Measurements from ENCODE around the gene SCN4B. TPM values are rescaled to one million over a fixed set of nuclear protein-coding genes. Genes with fewer than 3 reads are reported as not detected.

SCN4B gene
- total and polyA plus RNA-seq, 2 donors (not counting 3 experiments of a cell fraction or from before 2014, with no cell fraction given): 0.06 to 0.13 TPM

DNA sequence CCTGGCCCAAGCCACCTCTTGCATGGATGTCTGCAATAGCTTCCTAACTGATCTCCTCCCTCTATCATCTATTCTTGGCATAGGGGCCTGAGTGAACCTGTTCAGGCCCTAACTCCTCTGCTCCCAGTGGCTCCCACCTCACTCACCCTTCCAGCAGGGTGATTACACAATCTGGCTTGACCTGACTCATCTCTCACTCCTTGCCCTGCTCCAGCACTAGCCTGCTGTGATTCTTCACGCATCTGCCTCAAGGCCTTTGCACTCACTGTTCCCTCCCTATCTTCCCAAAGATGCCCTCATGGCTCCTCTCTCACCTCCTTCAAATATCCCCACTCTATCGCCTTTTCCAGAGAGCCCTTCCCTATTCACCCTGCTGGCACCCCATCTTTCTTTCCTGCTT is 10.5 kb downstream of the SCN4B start:
- no peaks in the 10 kb centered on the region for H3K9me1 ChIP-seq (replicated peaks; ENCODE audit: control insufficient read depth, extremely low read depth, insufficient read depth, low read length)
- POLR2A ChIA-PET: no interaction called here

GRCh38 chr11:118139578-118139977 is 13.0 kb downstream of the SCN4B start:
- Histone ChIP-seq H3K27me3 (ENCODE audit: control insufficient read depth in 2 of 2, insufficient read depth in 2 of 2, low read length in 2 of 2) (peaks cover 16 to 31% of the 10 kb centered on the region in 2 experiments), H4K20me1 (replicated peaks; ENCODE audit: control insufficient read depth, extremely low read depth, insufficient read depth, low read length) (no peaks in the 10 kb centered on the region), H3K9me1 (replicated peaks; ENCODE audit: control insufficient read depth, extremely low read depth, insufficient read depth, low read length) (no peaks in the 10 kb centered on the region), H3K79me2 (ENCODE audit: control insufficient read depth, insufficient read depth, low read length) (no peaks in the 10 kb centered on the region), H3K27ac (ENCODE audit: insufficient read depth, low read depth, low read length) (no peak overlapping the region), H3K36me3 (ENCODE audit: control insufficient read depth in 2 of 2, extremely low read depth in 1 of 2, insufficient read depth in 2 of 2, low read length in 2 of 2) (no peaks in the 10 kb centered on the region), H3K4me3 (replicated peaks in 1 of 3; ENCODE audit: insufficient read depth in 1 of 3, low read depth in 1 of 3, low read length in 3 of 3) (no peak overlapping the region), H3K4me2 (ENCODE audit: insufficient read depth, low read length) (no peak overlapping the region), H3K4me1 (ENCODE audit: control insufficient read depth, extremely low read depth, insufficient read depth, low read length) (no peaks in the 10 kb centered on the region), H3K9ac (replicated peaks; ENCODE audit: extremely low read depth, insufficient read depth, low read length) (no peak overlapping the region), H3K9me3 (replicated peaks; ENCODE audit: control insufficient read depth, insufficient read depth, low read length) (no peaks in the 10 kb centered on the region), H2AFZ (ENCODE audit: low read depth, low read length) (no peak overlapping the region)
- ChIA-PET CTCF (interaction anchor here (1.9 to 2.1 kb wide), 2 partner anchors 31 to 59 kb away, joined by 6 to 14 read pairs; no protein-coding TSS in a partner anchor), POLR2A (interaction anchor here (0.6 to 0.7 kb wide), 3 partner anchors 122 to 361 kb away, joined by 3 to 4 read pairs (median 3); no protein-coding TSS in a partner anchor)
- DNase-seq (ENCODE audit: low read depth, low spot score) (no peak), FAIRE-seq (no peak)
- TF ChIP-seq CTCF (IDR thresholded peaks at IDR 0.05; ENCODE audit: extremely low read depth in 1 of 2, insufficient read depth in 1 of 2, low read depth in 1 of 2, low read length in 2 of 2): no peak
- TF ChIP-seq GATA2 (IDR thresholded peaks at IDR 0.05; ENCODE audit: insufficient read depth, insufficient read length, low read depth, low read length): peak; percentile 22
- intact Hi-C loops (cut with micrococcal nuclease) (no loop called here), dilution Hi-C loops (cut with MboI; ENCODE audit: extremely low pct_ligation_motif_present, low sequenced_read_pairs) (no loop called here)
- BruUV-seq (replicated peaks): no TSS peak

More for the DNA sequence above, 10.5 kb downstream of the SCN4B start:
- Histone ChIP-seq H3K4me2 (ENCODE audit: insufficient read depth, low read length) (no peak overlapping the region), H3K79me2 (ENCODE audit: control insufficient read depth, insufficient read depth, low read length) (no peaks in the 10 kb centered on the region), H4K20me1 (replicated peaks; ENCODE audit: control insufficient read depth, extremely low read depth, insufficient read depth, low read length) (no peaks in the 10 kb centered on the region), H3K9ac (replicated peaks; ENCODE audit: extremely low read depth, insufficient read depth, low read length) (no peak overlapping the region), H3K36me3 (ENCODE audit: control insufficient read depth in 2 of 2, extremely low read depth in 1 of 2, insufficient read depth in 2 of 2, low read length in 2 of 2) (no peaks in the 10 kb centered on the region), H3K9me3 (replicated peaks; ENCODE audit: control insufficient read depth, insufficient read depth, low read length) (no peaks in the 10 kb centered on the region), H3K27me3 (ENCODE audit: control insufficient read depth in 2 of 2, insufficient read depth in 2 of 2, low read length in 2 of 2) (peaks cover 26 to 37% of the 10 kb centered on the region in 2 experiments), H2AFZ (ENCODE audit: low read depth, low read length) (no peak overlapping the region), H3K4me1 (ENCODE audit: control insufficient read depth, extremely low read depth, insufficient read depth, low read length) (no peaks in the 10 kb centered on the region), H3K4me3 (replicated peaks in 1 of 3; ENCODE audit: insufficient read depth in 1 of 3, low read depth in 1 of 3, low read length in 3 of 3) (no peak overlapping the region), H3K27ac (ENCODE audit: insufficient read depth, low read depth, low read length) (no peak overlapping the region)
- DNase-seq (ENCODE audit: low read depth, low spot score) (no peak), FAIRE-seq (no peak)
- CTCF ChIA-PET: interaction anchor here (1.2 to 7.6 kb wide), 2 partner anchors 29 to 149 kb away, joined by 3 to 112 read pairs; no protein-coding TSS in a partner anchor
- dilution Hi-C loops (cut with MboI; ENCODE audit: extremely low pct_ligation_motif_present, low sequenced_read_pairs) (no loop called here), intact Hi-C loops (cut with micrococcal nuclease) (no loop called here)
- no TSS peak for BruUV-seq (replicated peaks)
- TF ChIP-seq CTCF (IDR thresholded peaks at IDR 0.05; ENCODE audit: extremely low read depth in 1 of 2, insufficient read depth in 1 of 2, low read depth in 1 of 2, low read length in 2 of 2) (no peak), GATA2 (IDR thresholded peaks at IDR 0.05; ENCODE audit: insufficient read depth, insufficient read length, low read depth, low read length) (no peak)
